Stimulated activated CD8-positive, alpha-beta memory T cell treated with anti-CD3 and anti-CD28 coated beads, Interleukin-12 subunit alpha, Interleukin-12 subunit beta, amount 100 ng/mL, for 24 hours (primary cell): Measurements from ENCODE around the gene TMEM120B.

ENCODE experiments used
- DNase-seq: peaks from one replicate; pipeline ENCODE4 v3.0.0-alpha.2; 2020; ENCODE audit errors: extremely low read depth

TMEM120B gene

GRCh38 chr12:121819212-121819949 lies 106.8 kb downstream of the TMEM120B start:
- DNase-seq: no peak

DNA sequence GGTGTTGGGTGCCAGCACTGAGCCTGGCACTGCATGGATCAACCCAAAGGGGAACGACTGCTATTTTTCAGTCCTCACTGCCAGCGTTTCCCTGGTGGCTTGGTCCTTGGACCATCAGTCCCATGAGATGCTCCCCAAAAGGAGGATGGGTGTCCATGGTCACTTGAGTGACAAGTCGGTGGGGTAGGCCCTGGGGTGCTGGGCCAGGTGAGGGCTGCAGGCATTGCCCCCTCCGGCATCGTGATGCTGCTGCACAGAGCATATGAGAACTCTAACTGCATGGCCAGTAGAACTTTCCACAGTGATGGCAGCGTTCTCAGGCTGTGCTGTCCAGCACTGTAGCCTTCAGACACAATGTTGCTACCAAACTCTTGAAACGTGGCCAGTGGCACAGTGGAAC lies 107.5 kb downstream of the TMEM120B start:
- no peak for DNase-seq

GRCh38 chr12:121822393-121823100 lies 110.0 kb downstream of the TMEM120B start:
- no peak for DNase-seq

DNA sequence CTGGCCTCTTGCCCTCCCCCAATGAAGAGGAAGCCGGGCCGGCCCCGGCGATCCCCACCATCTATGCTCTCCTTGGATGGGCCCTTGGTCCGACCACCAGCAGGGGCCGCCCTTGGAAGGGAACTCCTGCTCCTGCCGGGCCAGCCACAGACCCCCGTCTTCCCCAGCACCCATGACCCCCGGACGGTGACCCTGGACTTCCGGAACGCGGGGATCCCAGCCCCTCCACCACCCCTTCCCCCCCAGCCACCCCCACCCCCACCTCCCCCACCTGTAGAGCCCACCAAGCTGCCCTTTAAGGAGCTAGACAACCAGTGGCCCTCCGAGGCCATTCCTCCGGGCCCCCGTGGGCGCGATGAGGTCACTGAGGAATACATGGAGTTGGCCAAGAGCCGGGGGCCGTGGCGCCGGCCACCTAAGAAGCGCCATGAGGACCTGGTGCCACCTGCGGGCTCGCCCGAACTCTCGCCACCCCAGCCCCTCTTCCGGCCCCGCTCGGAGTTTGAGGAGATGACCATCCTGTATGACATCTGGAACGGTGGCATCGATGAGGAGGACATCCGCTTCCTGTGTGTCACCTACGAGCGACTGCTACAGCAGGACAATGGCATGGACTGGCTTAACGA lies 110.7 kb downstream of the TMEM120B start:
- DNase-seq: no peak

GRCh38 chr12:121823727-121824115 lies 111.2 kb downstream of the TMEM120B start:
- no peak for DNase-seq

DNA sequence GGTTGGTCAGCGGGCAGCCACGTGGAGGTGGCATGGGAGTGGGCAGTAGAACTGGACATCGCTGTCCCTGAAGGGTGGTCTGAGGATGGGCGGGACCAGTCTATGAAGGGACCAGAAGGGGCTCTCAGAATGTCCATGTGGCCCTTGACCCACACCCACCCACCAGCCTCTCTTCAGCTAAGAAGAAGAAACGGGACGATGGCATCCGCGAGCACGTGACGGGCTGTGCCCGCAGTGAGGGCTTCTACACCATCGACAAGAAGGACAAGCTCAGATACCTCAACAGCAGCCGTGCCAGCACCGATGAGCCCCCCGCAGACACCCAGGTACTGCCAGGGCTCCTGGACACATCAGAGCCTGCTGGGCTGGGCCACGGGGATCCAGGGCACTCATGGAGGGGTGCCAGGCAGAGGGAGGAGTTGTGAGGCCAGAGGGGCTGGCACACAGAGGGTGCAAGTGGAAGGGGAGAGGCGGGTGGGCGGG lies 112.5 kb downstream of the TMEM120B start:
- DNase-seq: no peak

- no peak for DNase-seq
Measured at GRCh38 chr12:121826318-121827150, 114.0 kb downstream of the TMEM120B start.

- no peak for DNase-seq
Measured at GRCh38 chr12:121827351-121828099, 115.0 kb downstream of the TMEM120B start.

DNA sequence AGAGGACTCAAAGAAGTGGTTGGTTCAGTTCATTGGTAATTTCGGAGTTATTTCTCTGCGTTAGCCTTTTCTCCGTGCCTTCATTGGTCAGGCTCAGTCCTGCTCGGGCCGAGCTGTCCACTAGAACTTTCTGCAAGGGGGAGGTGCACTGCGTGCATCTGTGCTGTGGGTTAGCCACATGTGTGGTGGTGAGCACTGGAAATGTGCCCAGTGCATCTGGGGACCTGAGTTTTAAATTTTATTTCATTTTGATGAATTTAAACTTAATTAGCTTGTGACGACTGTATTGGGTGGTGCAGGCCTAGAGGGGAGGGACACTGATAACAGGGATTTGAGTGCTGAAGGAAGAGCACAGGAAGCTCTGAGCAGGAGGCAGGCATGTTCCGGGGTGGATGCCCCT lies 115.8 kb downstream of the TMEM120B start:
- no peak for DNase-seq

DNA sequence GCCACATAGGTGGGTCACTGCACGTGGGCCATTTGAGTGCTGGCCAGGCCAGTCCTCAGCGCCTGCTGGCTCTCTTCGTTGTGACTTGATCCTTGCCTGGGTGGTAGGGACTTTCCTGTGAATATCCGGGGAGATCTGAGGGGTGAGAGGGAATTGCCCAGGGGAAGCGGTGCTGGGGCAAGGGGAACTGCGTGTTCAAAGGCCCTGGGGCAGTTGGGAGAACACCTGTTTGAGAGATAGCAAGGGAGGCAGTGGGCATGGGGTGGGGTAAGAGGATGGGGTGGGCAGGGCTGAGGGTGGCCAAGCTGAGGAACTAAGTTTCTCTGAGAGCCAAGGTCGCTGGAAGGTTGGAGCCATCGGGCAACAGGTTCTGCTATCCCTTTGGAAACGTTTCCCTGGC lies 116.3 kb downstream of the TMEM120B start:
- DNase-seq: no peak

GRCh38 chr12:121829250-121829918 lies 116.8 kb downstream of the TMEM120B start:
- no peak for DNase-seq

- no peak for DNase-seq
Measured at GRCh38 chr12:121830134-121830533, 117.6 kb downstream of the TMEM120B start.

GRCh38 chr12:121830588-121831265 lies 118.2 kb downstream of the TMEM120B start:
- DNase-seq: no peak
